CD4-positive, alpha-beta memory T cell (primary cell): ENCODE results near the gene CCDC87. TPM values are rescaled to one million over a fixed set of nuclear protein-coding genes. Genes with fewer than 3 reads are reported as not detected.

Experiments used
- CTCF ChIA-PET: fragments of 350-600 bp; sonication (Branson Sonifier 250); formaldehyde crosslinking; loops from one replicate; lab custom pipeline; 2021; ENCODE audit warnings: inconsistent platforms; ENCODE audit not compliant: partially characterized antibody; lab: Charles Lee
- POLR2A ChIA-PET: fragments of 350-600 bp; sonication (Branson Sonifier 250); formaldehyde crosslinking; loops from one replicate; lab custom pipeline; 2021; ENCODE audit not compliant: partially characterized antibody; lab: Charles Lee
- DNase-seq, 5 donors: peaks; one replicate each; pipeline versions ENCODE4 v3.0.0 to v3.0.0-alpha.2; 2020 to 2022; ENCODE audit warnings: mixed read lengths in 1 of 5
- H3K27ac ChIP-seq: one replicate; pipeline ENCODE4 v1.7.0; 2013; ENCODE audit warnings: low read depth, low read length
- H3K27me3 ChIP-seq: 2 replicates; pipeline ENCODE4 v1.7.0; 2013; ENCODE audit warnings: mild to moderate bottlenecking, low read length, moderate library complexity; ENCODE audit not compliant: insufficient read depth
- H3K36me3 ChIP-seq: 2 replicates; pipeline ENCODE4 v1.7.0; 2013; ENCODE audit warnings: mild to moderate bottlenecking, low read length, moderate library complexity; ENCODE audit not compliant: insufficient read depth
- H3K4me1 ChIP-seq: 2 replicates; pipeline ENCODE4 v1.7.0; 2013; ENCODE audit warnings: mild to moderate bottlenecking, low read length, moderate library complexity; ENCODE audit not compliant: insufficient read depth
- H3K4me3 ChIP-seq, 2 donors: one replicate each; pipeline ENCODE4 v1.7.0; 2013; ENCODE audit warnings: low read length in 2 of 2, mild to moderate bottlenecking in 1 of 2
- H3K9me3 ChIP-seq, 2 donors: one replicate each; pipeline ENCODE4 v1.7.0; 2013; ENCODE audit warnings: low read length in 2 of 2, control low read depth in 1 of 2; ENCODE audit not compliant: control insufficient read depth in 1 of 2
- H3K27ac Mint-ChIP-seq, 7 donors: one replicate each; pipeline ENCODE4 v1.8.0; 2020 to 2021; ENCODE audit warnings: mixed read lengths in 7 of 7, mild to moderate bottlenecking in 6 of 7, inconsistent platforms in 3 of 7, moderate library complexity in 3 of 7
- H3K27me3 Mint-ChIP-seq, 2 donors: one replicate each; pipeline ENCODE4 v1.8.0; 2020 to 2021; ENCODE audit warnings: mixed read lengths in 2 of 2
- H3K36me3 Mint-ChIP-seq, 2 donors: one replicate each; pipeline ENCODE4 v1.8.0; 2020 to 2021; ENCODE audit warnings: mixed read lengths in 2 of 2, inconsistent platforms in 1 of 2, mild to moderate bottlenecking in 1 of 2
- H3K4me1 Mint-ChIP-seq, 4 donors: one replicate each; pipeline ENCODE4 v1.8.0; 2020 to 2021; ENCODE audit warnings: mixed read lengths in 4 of 4, mild to moderate bottlenecking in 1 of 4
- H3K4me3 Mint-ChIP-seq, 8 donors: one replicate each; pipeline ENCODE4 v1.8.0; 2020 to 2021; ENCODE audit warnings: mixed read lengths in 8 of 8, mild to moderate bottlenecking in 7 of 8, moderate library complexity in 6 of 8, inconsistent platforms in 3 of 8
- H3K9me3 Mint-ChIP-seq, 8 donors: one replicate each; pipeline ENCODE4 v1.8.0; 2020 to 2021; ENCODE audit warnings: mixed read lengths in 8 of 8, mild to moderate bottlenecking in 5 of 8, inconsistent platforms in 3 of 8, moderate library complexity in 1 of 8
- intact Hi-C: fragments of 100-400 bp; cut with micrococcal nuclease; formaldehyde crosslinking; loops from one replicate; pipeline ENCODE4 v1.15.1; 2023
- polyA plus RNA-seq, 2 donors: library from polyadenylated mRNA; unstranded; fragments of 300-500 nt; fragmentation: Illumina TruSeq; gene quantifications; one replicate each; pipeline ENCODE4 v1.2.3, GENCODE V29; 2021
- total RNA-seq, 2 experiments: library from RNA; stranded (reverse); gene quantifications; one replicate each; pipeline ENCODE4 v1.2.3, GENCODE V29; 2021

The CCDC87 gene
- total and polyA plus RNA-seq, 4 experiments from 2014 or later = 0.34 TPM; not detected in 3

DNA sequence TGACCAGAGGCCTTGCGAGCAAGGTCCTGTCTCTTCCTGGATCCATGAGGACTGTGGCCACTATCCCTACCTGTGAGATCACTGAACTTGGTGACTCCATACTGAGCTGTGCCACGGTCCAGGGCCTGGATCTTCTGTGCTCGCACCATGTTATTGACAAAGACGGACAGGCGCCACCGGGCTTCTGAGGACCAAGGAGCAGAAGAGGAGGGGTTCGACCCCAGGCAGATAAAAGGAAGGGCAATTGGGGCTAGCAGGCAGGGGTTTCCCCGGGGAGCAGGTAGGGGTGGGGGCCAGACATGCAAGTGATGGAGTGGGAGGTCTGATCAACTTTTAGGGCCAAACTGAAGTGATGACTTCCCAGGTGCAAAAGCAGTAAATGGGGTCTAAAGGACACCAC, 26.6 kb downstream of the CCDC87 start:
- peaks cover 2 to 13% (median 6%) of the 10 kb centered on the region in 4 donors for H3K4me1 Mint-ChIP-seq
- Histone ChIP-seq H3K27ac (no peak overlapping the region), H3K27me3 (no peaks in the 10 kb centered on the region), H3K4me1 (peaks cover 7% of the 10 kb centered on the region), H3K9me3 (no peaks in the 10 kb centered on the region), H3K4me3 (no peak overlapping the region), H3K36me3 (no peaks in the 10 kb centered on the region)
- intact Hi-C loops = no loop called here
- peak overlapping the region in 2 of 8 donors; percentile 29 to 68 for H3K4me3 Mint-ChIP-seq
- peak overlapping the region in 2 of 7 donors; percentile 35 to 39 for H3K27ac Mint-ChIP-seq
- no peak for DNase-seq
- ChIA-PET CTCF (no interaction called here), POLR2A (interaction anchor here (0.7 kb wide), 1 partner anchor 51 kb away, joined by 3 read pairs; no protein-coding TSS in a partner anchor)
- peaks cover 0 to 6% of the 10 kb centered on the region in 2 donors for H3K27me3 Mint-ChIP-seq
- H3K36me3 Mint-ChIP-seq = no peaks in the 10 kb centered on the region
- no peaks in the 10 kb centered on the region for H3K9me3 Mint-ChIP-seq

DNA sequence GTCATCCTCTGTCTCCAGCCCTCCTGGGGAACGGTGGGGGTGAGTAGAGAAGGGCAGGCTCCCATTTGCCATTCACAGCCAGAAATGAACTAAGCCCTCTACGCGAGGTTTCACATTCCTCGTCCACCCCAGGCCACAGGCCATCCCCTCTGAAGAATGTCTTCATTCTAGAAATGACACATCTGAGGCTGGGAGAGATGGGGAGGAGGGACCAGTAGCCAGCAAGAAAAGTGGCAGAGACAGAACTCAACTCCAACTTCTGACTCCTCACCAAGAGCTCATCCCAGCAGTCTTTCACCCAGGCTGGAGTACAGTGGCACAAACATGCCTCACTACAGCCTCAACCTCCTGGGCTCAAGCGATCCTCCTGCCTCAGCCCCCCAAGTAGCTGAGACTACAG, 27.9 kb downstream of the CCDC87 start:
- H3K27ac Mint-ChIP-seq = no peak overlapping the region
- no peak overlapping the region for H3K4me3 ChIP-seq
- ChIA-PET CTCF (no interaction called here), POLR2A (no interaction called here)
- peaks cover 7% of the 10 kb centered on the region for H3K4me1 ChIP-seq
- H3K9me3 ChIP-seq = no peaks in the 10 kb centered on the region
- H3K27me3 Mint-ChIP-seq = peaks cover 0 to under 1% of the 10 kb centered on the region in 2 donors
- peaks cover 2 to 13% (median 6%) of the 10 kb centered on the region in 4 donors for H3K4me1 Mint-ChIP-seq
- no peak overlapping the region for H3K4me3 Mint-ChIP-seq
- no peaks in the 10 kb centered on the region for H3K27me3 ChIP-seq
- no peaks in the 10 kb centered on the region for H3K36me3 ChIP-seq
- intact Hi-C loops = no loop called here
- no peaks in the 10 kb centered on the region for H3K36me3 Mint-ChIP-seq
- no peak for DNase-seq
- no peaks in the 10 kb centered on the region for H3K9me3 Mint-ChIP-seq
- H3K27ac ChIP-seq = no peak overlapping the region

DNA sequence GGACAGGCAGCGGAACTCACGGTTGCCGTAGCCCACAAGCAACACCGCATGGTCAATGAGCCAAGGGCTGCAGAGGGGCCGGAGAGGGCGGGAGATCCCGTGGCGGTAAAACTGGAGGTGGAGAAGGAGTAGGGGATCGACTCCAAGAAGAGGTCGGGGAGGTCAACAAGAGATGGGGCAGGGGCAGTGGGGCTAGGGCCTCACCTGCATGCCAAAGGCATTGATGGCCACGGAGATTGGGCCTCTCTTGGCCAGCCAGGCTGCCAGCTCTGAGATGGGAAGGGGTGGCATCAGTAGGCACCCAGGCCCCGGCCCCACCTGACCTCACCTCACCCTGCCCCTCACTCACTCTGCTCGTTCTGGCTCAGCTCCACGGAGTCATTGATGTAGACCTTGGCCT, 28.3 kb downstream of the CCDC87 start:
- H3K9me3 Mint-ChIP-seq = no peaks in the 10 kb centered on the region
- DNase-seq = no peak
- no peak overlapping the region for H3K27ac Mint-ChIP-seq
- peaks cover 2 to 13% (median 6%) of the 10 kb centered on the region in 4 donors for H3K4me1 Mint-ChIP-seq
- Histone ChIP-seq H3K36me3 (no peaks in the 10 kb centered on the region), H3K27ac (no peak overlapping the region), H3K9me3 (no peaks in the 10 kb centered on the region), H3K4me3 (no peak overlapping the region), H3K27me3 (no peaks in the 10 kb centered on the region), H3K4me1 (peaks cover 7% of the 10 kb centered on the region)
- ChIA-PET CTCF (no interaction called here), POLR2A (interaction anchor here (1.3 kb wide), 1 partner anchor 113 kb away, joined by 5 read pairs; the partner anchor contains the start of gene RBM4B)
- intact Hi-C loops = no loop called here
- no peaks in the 10 kb centered on the region for H3K27me3 Mint-ChIP-seq
- no peaks in the 10 kb centered on the region for H3K36me3 Mint-ChIP-seq
- no peak overlapping the region for H3K4me3 Mint-ChIP-seq

DNA sequence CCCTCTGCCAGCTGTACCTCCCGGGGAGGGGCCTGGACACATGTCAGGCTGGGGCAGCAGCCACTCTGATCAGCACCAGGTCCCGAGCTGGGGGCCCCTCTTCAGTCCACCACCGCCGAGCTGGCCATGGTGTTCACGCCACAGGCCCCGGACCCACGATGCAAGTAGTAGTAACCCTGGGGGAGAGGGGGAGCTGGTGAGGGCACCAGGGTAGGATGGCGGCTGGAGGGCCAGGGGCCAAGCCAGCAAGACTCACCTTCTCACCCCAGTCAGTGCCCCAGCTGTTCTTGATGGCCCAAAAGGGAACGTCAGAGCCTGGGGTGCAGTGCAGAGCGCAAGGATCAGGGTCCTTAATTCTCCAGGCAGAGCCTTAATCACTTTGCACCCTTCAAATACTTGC, 29.0 kb downstream of the CCDC87 start:
- DNase-seq = no peak
- no peaks in the 10 kb centered on the region for H3K36me3 ChIP-seq
- no peaks in the 10 kb centered on the region for H3K9me3 Mint-ChIP-seq
- ChIA-PET CTCF (interaction anchor here (1.7 kb wide), 1 partner anchor 14 kb away, joined by 8 read pairs; no protein-coding TSS in a partner anchor), POLR2A (interaction anchor here (1.3 kb wide), 1 partner anchor 114 kb away, joined by 5 read pairs; the partner anchor contains the start of gene RBM4B)
- intact Hi-C loops = no loop called here
- H3K4me1 Mint-ChIP-seq = peaks cover 2 to 16% (median 6%) of the 10 kb centered on the region in 4 donors
- H3K27me3 ChIP-seq = no peaks in the 10 kb centered on the region
- peaks cover 8% of the 10 kb centered on the region for H3K4me1 ChIP-seq
- H3K36me3 Mint-ChIP-seq = no peaks in the 10 kb centered on the region
- H3K27ac ChIP-seq = no peak overlapping the region
- no peaks in the 10 kb centered on the region for H3K9me3 ChIP-seq
- H3K4me3 ChIP-seq = no peak overlapping the region
- H3K27ac Mint-ChIP-seq = no peak overlapping the region
- no peak overlapping the region for H3K4me3 Mint-ChIP-seq
- H3K27me3 Mint-ChIP-seq = peaks cover 2% of the 10 kb centered on the region in 2 donors

DNA sequence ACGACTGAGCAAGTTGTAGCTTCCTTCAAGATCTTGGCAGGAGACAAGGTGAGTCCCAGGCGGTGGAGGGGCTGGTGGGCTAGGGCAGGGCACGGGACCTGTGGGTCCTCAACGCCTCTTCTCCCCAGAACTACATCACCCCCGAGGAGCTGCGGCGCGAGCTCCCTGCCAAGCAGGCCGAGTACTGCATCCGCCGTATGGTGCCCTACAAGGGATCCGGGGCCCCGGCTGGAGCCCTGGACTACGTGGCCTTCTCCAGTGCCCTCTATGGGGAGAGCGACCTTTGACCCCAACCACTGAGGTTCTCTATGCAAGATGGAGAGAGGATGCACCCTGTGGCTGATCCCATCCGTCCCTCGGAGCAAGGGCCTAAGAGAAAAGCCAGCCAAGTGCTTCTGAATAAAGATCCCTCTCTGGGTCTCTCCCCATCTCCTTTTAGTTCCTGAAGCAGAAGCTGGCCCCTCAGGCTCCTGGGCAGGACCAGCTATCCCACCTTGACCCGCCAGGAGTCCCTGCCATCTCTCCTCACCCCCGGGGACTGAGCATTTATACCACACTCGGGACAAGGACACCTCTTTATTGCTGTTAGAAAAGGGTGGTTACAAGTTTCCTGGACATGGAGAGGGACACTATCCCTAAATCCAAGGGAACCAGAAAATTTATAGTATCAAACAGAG, 29.8 kb downstream of the CCDC87 start:
- CTCF ChIA-PET = interaction anchor here (0.5 to 1.7 kb wide), 4 partner anchors 14 to 318 kb away, joined by 3 to 8 read pairs (median 4); no protein-coding TSS in a partner anchor
- H3K27me3 Mint-ChIP-seq = peaks cover 5% of the 10 kb centered on the region in 2 donors
- Histone ChIP-seq H3K36me3 (no peaks in the 10 kb centered on the region), H3K27me3 (no peaks in the 10 kb centered on the region), H3K4me3 (no peak overlapping the region), H3K4me1 (peaks cover 11% of the 10 kb centered on the region), H3K9me3 (no peaks in the 10 kb centered on the region), H3K27ac (no peak overlapping the region)
- POLR2A ChIA-PET = no interaction called here
- H3K27ac Mint-ChIP-seq = no peak overlapping the region
- H3K4me1 Mint-ChIP-seq = peaks cover 0 to 15% (median 4%) of the 10 kb centered on the region in 4 donors
- intact Hi-C loops = no loop called here
- H3K4me3 Mint-ChIP-seq = no peak overlapping the region
- H3K36me3 Mint-ChIP-seq = no peaks in the 10 kb centered on the region
- no peaks in the 10 kb centered on the region for H3K9me3 Mint-ChIP-seq
- no peak for DNase-seq

DNA sequence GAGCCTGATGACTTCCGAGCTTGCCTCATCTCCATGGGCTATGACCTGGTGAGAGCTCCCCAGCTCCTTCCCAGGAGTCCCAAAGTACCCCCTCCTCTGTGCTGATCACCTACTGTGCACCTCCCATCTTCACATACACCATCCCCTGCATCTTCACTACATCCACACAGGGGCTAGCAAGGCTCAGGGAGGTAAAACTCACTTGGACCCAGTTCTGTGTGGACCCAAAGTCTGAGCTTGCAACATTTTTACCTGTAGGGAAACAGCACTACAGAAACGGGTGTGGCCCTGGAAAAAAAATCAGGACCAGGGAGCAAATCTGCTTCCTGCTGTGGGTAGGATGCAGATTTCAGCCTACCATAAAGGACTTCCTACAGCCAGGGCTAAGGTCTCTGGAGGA, 30.6 kb downstream of the CCDC87 start:
- ChIA-PET CTCF (interaction anchor here (0.9 to 1.1 kb wide), 3 partner anchors 30 to 319 kb away, joined by 3 to 4 read pairs (median 3); no protein-coding TSS in a partner anchor), POLR2A (interaction anchor here (1.4 to 1.6 kb wide), 2 partner anchors 76 to 281 kb away, joined by 3 to 4 read pairs; partner anchors contain the start of genes RBM4 and RCE1)
- Histone ChIP-seq H3K9me3 (no peaks in the 10 kb centered on the region), H3K36me3 (no peaks in the 10 kb centered on the region), H3K4me3 (no peak overlapping the region), H3K27me3 (no peaks in the 10 kb centered on the region), H3K4me1 (peaks cover 4% of the 10 kb centered on the region), H3K27ac (no peak overlapping the region)
- no peak for DNase-seq
- no peak overlapping the region for H3K4me3 Mint-ChIP-seq
- H3K9me3 Mint-ChIP-seq = no peaks in the 10 kb centered on the region
- H3K36me3 Mint-ChIP-seq = no peaks in the 10 kb centered on the region
- peaks cover 0 to 8% (median 4%) of the 10 kb centered on the region in 4 donors for H3K4me1 Mint-ChIP-seq
- H3K27ac Mint-ChIP-seq = peak overlapping the region in 1 of 7 donors; percentile 68
- H3K27me3 Mint-ChIP-seq = peaks cover 6% of the 10 kb centered on the region in 2 donors
- intact Hi-C loops = no loop called here

DNA sequence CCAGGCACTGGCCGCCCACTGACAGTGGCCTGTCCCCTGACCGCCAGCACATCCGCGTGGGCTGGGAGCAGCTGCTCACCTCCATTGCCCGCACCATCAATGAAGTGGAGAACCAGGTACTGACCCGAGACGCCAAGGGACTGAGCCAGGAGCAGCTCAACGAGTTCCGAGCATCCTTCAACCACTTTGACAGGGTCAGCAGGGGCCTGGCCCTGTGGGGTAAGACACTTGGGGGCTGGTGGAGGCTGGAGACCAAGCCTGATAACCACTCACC, 31.0 kb downstream of the CCDC87 start:
- H3K4me3 Mint-ChIP-seq = no peak overlapping the region
- no peaks in the 10 kb centered on the region for H3K9me3 Mint-ChIP-seq
- intact Hi-C loops = no loop called here
- no peaks in the 10 kb centered on the region for H3K9me3 ChIP-seq
- H3K4me1 ChIP-seq = peaks cover 4% of the 10 kb centered on the region
- peaks cover 0 to 5% (median 4%) of the 10 kb centered on the region in 4 donors for H3K4me1 Mint-ChIP-seq
- ChIA-PET CTCF (interaction anchor here (0.9 to 1.1 kb wide), 4 partner anchors 16 to 319 kb away, joined by 3 to 4 read pairs (median 3); no protein-coding TSS in a partner anchor), POLR2A (interaction anchor here (1.4 to 1.6 kb wide), 2 partner anchors 77 to 281 kb away, joined by 3 to 4 read pairs; partner anchors contain the start of genes RBM4 and RCE1)
- H3K36me3 ChIP-seq = no peaks in the 10 kb centered on the region
- no peak for DNase-seq
- peaks cover 7 to 8% of the 10 kb centered on the region in 2 donors for H3K27me3 Mint-ChIP-seq
- H3K27ac ChIP-seq = no peak overlapping the region
- H3K4me3 ChIP-seq = no peak overlapping the region
- H3K36me3 Mint-ChIP-seq = no peaks in the 10 kb centered on the region
- no peaks in the 10 kb centered on the region for H3K27me3 ChIP-seq
- H3K27ac Mint-ChIP-seq = no peak overlapping the region
